ENCODE measurements around the gene TXNL1. TPM values are rescaled to one million over a fixed set of nuclear protein-coding genes. Genes with fewer than 3 reads are reported as not detected.

Gene TXNL1
- polyA plus RNA-seq, 1 of the 3 experiments (the other 2 are of a cell fraction): 39.7 TPM

DNA sequence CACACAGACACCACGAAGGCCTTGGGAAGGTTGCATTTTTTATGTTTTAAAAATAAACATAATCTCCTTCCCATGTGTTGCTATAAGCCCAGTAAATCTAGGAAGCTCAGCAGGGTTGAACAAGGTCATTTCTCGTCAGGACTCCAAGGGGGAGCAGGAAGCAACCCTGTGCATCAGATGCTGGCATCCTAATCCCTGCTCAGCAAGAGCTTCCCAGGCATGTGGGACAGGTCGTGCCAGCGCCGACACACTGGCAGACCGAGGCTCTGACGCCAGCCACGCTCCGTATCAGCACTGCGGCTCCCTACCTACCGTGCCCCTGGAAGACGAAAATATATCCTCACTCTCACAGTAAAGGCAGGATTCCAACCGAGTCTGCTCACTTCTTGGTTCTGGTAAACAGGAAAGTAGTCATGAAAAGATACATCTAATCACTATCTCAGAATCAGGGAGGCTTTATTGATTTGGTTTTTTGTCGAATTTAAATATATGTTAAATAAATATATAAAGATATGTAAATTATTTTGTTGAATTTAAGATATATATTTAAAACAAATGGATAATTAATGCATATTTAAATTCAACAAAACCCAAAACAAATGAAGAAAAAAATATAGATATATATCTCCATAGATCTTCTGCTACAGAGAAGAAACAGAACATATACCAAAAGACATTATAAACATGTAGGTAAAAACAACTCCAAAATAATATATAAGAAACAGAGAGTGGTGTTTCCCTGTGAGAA is 61.4 kb downstream of the TXNL1 start:
- no peaks in the 10 kb centered on the region for H3K36me3 ChIP-seq (replicated peaks in 1 of 2; ENCODE audit: control insufficient read depth in 1 of 2, insufficient read depth in 2 of 2, low read length in 1 of 2)
- TF ChIP-seq EZH2phosphoT487 (IDR thresholded peaks at IDR 0.05; ENCODE audit: borderline replicate concordance, low read depth): no peak
- TF ChIP-seq CHD2 (IDR thresholded peaks at IDR 0.05; ENCODE audit: low read length, partially characterized antibody): no peak
- TF ChIP-seq FOXM1 (IDR thresholded peaks at IDR 0.05; ENCODE audit: low read depth): no peak
- TF ChIP-seq TAF1 (IDR thresholded peaks at IDR 0.05; ENCODE audit: borderline replicate concordance, low read depth, low read length): no peak
- no peak for TF ChIP-seq EP300 (IDR thresholded peaks at IDR 0.05; ENCODE audit: borderline replicate concordance in 1 of 2, low read depth in 1 of 2, low read length in 1 of 2)
- TF ChIP-seq, protein P1, sequence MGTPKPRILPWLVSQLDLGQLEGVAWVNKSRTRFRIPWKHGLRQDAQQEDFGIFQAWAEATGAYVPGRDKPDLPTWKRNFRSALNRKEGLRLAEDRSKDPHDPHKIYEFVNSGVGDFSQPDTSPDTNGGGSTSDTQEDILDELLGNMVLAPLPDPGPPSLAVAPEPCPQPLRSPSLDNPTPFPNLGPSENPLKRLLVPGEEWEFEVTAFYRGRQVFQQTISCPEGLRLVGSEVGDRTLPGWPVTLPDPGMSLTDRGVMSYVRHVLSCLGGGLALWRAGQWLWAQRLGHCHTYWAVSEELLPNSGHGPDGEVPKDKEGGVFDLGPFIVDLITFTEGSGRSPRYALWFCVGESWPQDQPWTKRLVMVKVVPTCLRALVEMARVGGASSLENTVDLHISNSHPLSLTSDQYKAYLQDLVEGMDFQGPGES (IDR thresholded peaks at IDR 0.05; ENCODE audit: low read depth, low read length): no peak
- no peak for TF ChIP-seq RCOR1 (IDR thresholded peaks at IDR 0.05; ENCODE audit: low read length)
- TF ChIP-seq YY1 (IDR thresholded peaks at IDR 0.05; ENCODE audit: low read depth): no peak
- no peak for TF ChIP-seq SMC3 (IDR thresholded peaks at IDR 0.05; ENCODE audit: low read depth, low read length)
- no peak for TF ChIP-seq FOXJ3 (CRISPR knock-in tag; IDR thresholded peaks at IDR 0.05)
- no peak for TF ChIP-seq MXI1 (IDR thresholded peaks at IDR 0.05; ENCODE audit: low read depth, low read length)
- no peak for TF ChIP-seq POLR2AphosphoS5 (IDR thresholded peaks at IDR 0.05; ENCODE audit: low read depth, low read length)
- TF ChIP-seq, protein P2, sequence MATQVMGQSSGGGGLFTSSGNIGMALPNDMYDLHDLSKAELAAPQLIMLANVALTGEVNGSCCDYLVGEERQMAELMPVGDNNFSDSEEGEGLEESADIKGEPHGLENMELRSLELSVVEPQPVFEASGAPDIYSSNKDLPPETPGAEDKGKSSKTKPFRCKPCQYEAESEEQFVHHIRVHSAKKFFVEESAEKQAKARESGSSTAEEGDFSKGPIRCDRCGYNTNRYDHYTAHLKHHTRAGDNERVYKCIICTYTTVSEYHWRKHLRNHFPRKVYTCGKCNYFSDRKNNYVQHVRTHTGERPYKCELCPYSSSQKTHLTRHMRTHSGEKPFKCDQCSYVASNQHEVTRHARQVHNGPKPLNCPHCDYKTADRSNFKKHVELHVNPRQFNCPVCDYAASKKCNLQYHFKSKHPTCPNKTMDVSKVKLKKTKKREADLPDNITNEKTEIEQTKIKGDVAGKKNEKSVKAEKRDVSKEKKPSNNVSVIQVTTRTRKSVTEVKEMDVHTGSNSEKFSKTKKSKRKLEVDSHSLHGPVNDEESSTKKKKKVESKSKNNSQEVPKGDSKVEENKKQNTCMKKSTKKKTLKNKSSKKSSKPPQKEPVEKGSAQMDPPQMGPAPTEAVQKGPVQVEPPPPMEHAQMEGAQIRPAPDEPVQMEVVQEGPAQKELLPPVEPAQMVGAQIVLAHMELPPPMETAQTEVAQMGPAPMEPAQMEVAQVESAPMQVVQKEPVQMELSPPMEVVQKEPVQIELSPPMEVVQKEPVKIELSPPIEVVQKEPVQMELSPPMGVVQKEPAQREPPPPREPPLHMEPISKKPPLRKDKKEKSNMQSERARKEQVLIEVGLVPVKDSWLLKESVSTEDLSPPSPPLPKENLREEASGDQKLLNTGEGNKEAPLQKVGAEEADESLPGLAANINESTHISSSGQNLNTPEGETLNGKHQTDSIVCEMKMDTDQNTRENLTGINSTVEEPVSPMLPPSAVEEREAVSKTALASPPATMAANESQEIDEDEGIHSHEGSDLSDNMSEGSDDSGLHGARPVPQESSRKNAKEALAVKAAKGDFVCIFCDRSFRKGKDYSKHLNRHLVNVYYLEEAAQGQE (IDR thresholded peaks at IDR 0.05; ENCODE audit: low read depth, low read length): no peak
- TF ChIP-seq ELF1 (IDR thresholded peaks at IDR 0.05): no peak
- TF ChIP-seq RXRA (IDR thresholded peaks at IDR 0.05; ENCODE audit: borderline replicate concordance, low read depth): no peak
- no peak for TF ChIP-seq GABPA (IDR thresholded peaks at IDR 0.05; ENCODE audit: low read depth)
- no peak for TF ChIP-seq NFIC (IDR thresholded peaks at IDR 0.05; ENCODE audit: borderline replicate concordance)
- TF ChIP-seq GATA2 (CRISPR knock-in tag; IDR thresholded peaks at IDR 0.05): no peak
- no peak for TF ChIP-seq SIN3A (IDR thresholded peaks at IDR 0.05; ENCODE audit: borderline replicate concordance, low read depth, low read length)
- H3F3A ChIP-seq (replicated peaks; ENCODE audit: insufficient read depth): no peaks in the 10 kb centered on the region
- no peak overlapping the region for H3K4me3 ChIP-seq (ENCODE audit: low read depth in 2 of 2, low read length in 1 of 2)
- no peak overlapping the region for H3K27ac ChIP-seq (ENCODE audit: low read depth in 2 of 2, low read length in 1 of 2)
- H3K4me2 ChIP-seq: no peak overlapping the region
- H3K9me2 ChIP-seq: no peaks in the 10 kb centered on the region
- H3K4me1 ChIP-seq (ENCODE audit: control insufficient read depth in 1 of 2, insufficient read depth in 2 of 2, low read depth in 1 of 2, low read length in 1 of 2): peaks cover 0 to 4% of the 10 kb centered on the region in 2 experiments; a peak in 2 of 4 replicates
- no peak overlapping the region for H3K9ac ChIP-seq
- H3K79me2 ChIP-seq (ENCODE audit: insufficient read depth): no peaks in the 10 kb centered on the region
- no peaks in the 10 kb centered on the region for H3K9me3 ChIP-seq
- no peak overlapping the region for H2AFZ ChIP-seq (ENCODE audit: low read depth)
- no peaks in the 10 kb centered on the region for H3K27me3 ChIP-seq (ENCODE audit: insufficient read depth)
- 73% methylated on average over 14 of the region's 14 CpGs for WGBS (ENCODE audit: low lambda C conversion rate)
- no peak for DNase-seq
- POLR2A ChIA-PET: no interaction called here
- H4K20me1 ChIP-seq (ENCODE audit: insufficient read depth): no peaks in the 10 kb centered on the region
- CTCF ChIA-PET: interaction anchor here (0.7 to 2.3 kb wide), 20 partner anchors 8 to 1898 kb away, joined by 3 to 22 read pairs (median 4); no protein-coding TSS in a partner anchor

Measured in SK-N-SH (cell line).